H1 (cell line): Measurements from ENCODE around the gene B3GALT6. TPM values are rescaled to one million over a fixed set of nuclear protein-coding genes. Genes with fewer than 3 reads are reported as not detected.

Experiments
- CEBPB ChIP-seq: IDR thresholded peaks from 2 replicates; pipeline ENCODE4 v1.6.1; 2012; ENCODE audit warnings: low read depth, low read length
- polyA plus RNA-seq, 7 experiments: library from polyadenylated mRNA; depleted of rRNA in 3 of 7; stranded (reverse) in 5 of 7; unstranded in 2 of 7; fragments of >200 nt in 5 of 7; fragments of 200-250 nt in 2 of 7; gene quantifications; 1 replicate in 5 of 7; 2 replicates in 1 of 7; 4 replicates in 1 of 7; pipeline versions ENCODE4 v1.2.1 to v1.2.3, GENCODE V29; 2011 to 2013; ENCODE audit warnings: missing spikeins in 2 of 7, mixed read lengths in 2 of 7
- total RNA-seq: library from RNA; stranded (reverse); fragmentation: NEBNext Ultra II Directional; extraction: Animal tissue kit (Norgen Biotek cat#: 25700); gene quantifications from 2 replicates; pipeline ENCODE4 v1.2.1, GENCODE V29; 2021
- TF ChIP-seq, protein P1 (sequence below): fragments of 300-600 bp; sonication (generic); IDR thresholded peaks from 2 replicates; pipeline ENCODE4 v1.7.1; 2012; ENCODE audit warnings: low read length, moderate library complexity, mild to moderate bottlenecking, inconsistent platforms; ENCODE audit not compliant: insufficient replicate concordance

Gene B3GALT6
- total and polyA plus RNA-seq, 2 of the 8 experiments (the other 6 are each of a cell fraction or from before 2014, with no cell fraction given): 18.4 to 20.4 TPM

DNA sequence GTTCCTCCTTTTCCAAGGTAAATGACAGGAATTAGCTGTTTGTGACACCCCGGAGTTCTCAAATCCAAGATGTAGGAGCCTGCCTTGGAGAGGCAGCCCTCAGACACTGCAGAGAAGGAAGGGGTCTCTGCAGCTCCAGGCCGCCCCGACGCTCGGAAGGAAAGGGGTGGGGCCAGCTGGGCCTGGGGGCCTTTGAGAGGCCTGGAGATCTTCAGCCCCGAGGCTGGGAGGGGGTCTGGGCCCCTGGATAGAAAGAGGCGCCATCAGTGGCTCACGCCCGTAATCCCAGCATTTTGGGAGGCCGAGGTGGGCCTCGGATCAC lies 24.5 kb upstream of the B3GALT6 start (continued):
- TF ChIP-seq, protein P1, sequence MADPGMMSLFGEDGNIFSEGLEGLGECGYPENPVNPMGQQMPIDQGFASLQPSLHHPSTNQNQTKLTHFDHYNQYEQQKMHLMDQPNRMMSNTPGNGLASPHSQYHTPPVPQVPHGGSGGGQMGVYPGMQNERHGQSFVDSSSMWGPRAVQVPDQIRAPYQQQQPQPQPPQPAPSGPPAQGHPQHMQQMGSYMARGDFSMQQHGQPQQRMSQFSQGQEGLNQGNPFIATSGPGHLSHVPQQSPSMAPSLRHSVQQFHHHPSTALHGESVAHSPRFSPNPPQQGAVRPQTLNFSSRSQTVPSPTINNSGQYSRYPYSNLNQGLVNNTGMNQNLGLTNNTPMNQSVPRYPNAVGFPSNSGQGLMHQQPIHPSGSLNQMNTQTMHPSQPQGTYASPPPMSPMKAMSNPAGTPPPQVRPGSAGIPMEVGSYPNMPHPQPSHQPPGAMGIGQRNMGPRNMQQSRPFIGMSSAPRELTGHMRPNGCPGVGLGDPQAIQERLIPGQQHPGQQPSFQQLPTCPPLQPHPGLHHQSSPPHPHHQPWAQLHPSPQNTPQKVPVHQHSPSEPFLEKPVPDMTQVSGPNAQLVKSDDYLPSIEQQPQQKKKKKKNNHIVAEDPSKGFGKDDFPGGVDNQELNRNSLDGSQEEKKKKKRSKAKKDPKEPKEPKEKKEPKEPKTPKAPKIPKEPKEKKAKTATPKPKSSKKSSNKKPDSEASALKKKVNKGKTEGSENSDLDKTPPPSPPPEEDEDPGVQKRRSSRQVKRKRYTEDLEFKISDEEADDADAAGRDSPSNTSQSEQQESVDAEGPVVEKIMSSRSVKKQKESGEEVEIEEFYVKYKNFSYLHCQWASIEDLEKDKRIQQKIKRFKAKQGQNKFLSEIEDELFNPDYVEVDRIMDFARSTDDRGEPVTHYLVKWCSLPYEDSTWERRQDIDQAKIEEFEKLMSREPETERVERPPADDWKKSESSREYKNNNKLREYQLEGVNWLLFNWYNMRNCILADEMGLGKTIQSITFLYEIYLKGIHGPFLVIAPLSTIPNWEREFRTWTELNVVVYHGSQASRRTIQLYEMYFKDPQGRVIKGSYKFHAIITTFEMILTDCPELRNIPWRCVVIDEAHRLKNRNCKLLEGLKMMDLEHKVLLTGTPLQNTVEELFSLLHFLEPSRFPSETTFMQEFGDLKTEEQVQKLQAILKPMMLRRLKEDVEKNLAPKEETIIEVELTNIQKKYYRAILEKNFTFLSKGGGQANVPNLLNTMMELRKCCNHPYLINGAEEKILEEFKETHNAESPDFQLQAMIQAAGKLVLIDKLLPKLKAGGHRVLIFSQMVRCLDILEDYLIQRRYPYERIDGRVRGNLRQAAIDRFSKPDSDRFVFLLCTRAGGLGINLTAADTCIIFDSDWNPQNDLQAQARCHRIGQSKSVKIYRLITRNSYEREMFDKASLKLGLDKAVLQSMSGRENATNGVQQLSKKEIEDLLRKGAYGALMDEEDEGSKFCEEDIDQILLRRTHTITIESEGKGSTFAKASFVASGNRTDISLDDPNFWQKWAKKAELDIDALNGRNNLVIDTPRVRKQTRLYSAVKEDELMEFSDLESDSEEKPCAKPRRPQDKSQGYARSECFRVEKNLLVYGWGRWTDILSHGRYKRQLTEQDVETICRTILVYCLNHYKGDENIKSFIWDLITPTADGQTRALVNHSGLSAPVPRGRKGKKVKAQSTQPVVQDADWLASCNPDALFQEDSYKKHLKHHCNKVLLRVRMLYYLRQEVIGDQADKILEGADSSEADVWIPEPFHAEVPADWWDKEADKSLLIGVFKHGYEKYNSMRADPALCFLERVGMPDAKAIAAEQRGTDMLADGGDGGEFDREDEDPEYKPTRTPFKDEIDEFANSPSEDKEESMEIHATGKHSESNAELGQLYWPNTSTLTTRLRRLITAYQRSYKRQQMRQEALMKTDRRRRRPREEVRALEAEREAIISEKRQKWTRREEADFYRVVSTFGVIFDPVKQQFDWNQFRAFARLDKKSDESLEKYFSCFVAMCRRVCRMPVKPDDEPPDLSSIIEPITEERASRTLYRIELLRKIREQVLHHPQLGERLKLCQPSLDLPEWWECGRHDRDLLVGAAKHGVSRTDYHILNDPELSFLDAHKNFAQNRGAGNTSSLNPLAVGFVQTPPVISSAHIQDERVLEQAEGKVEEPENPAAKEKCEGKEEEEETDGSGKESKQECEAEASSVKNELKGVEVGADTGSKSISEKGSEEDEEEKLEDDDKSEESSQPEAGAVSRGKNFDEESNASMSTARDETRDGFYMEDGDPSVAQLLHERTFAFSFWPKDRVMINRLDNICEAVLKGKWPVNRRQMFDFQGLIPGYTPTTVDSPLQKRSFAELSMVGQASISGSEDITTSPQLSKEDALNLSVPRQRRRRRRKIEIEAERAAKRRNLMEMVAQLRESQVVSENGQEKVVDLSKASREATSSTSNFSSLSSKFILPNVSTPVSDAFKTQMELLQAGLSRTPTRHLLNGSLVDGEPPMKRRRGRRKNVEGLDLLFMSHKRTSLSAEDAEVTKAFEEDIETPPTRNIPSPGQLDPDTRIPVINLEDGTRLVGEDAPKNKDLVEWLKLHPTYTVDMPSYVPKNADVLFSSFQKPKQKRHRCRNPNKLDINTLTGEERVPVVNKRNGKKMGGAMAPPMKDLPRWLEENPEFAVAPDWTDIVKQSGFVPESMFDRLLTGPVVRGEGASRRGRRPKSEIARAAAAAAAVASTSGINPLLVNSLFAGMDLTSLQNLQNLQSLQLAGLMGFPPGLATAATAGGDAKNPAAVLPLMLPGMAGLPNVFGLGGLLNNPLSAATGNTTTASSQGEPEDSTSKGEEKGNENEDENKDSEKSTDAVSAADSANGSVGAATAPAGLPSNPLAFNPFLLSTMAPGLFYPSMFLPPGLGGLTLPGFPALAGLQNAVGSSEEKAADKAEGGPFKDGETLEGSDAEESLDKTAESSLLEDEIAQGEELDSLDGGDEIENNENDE: no peak
- no peak for TF ChIP-seq CEBPB
